ENCODE results near the gene THSD4.

The THSD4 gene

GRCh38 chr15:71679793-71680353 is 564.6 kb downstream of the THSD4 start:
- DNase-seq, result no peak

GRCh38 chr15:71682001-71682400 is 566.7 kb downstream of the THSD4 start:
- DNase-seq, result no peak

GRCh38 chr15:71683411-71684274 is 568.4 kb downstream of the THSD4 start:
- no peak for DNase-seq

- no peak for DNase-seq
Observed at GRCh38 chr15:71685420-71685993, 570.2 kb downstream of the THSD4 start.

GRCh38 chr15:71686221-71687050 is 571.2 kb downstream of the THSD4 start:
- no peak for DNase-seq

- DNase-seq, result no peak
Observed at GRCh38 chr15:71687902-71688508, 572.7 kb downstream of the THSD4 start.

- DNase-seq, result no peak
Observed at GRCh38 chr15:71688509-71689094, 573.3 kb downstream of the THSD4 start.

GRCh38 chr15:71691081-71691457 is 575.8 kb downstream of the THSD4 start:
- DNase-seq, result no peak

GRCh38 chr15:71691458-71692417 is 576.5 kb downstream of the THSD4 start:
- no peak for DNase-seq

- DNase-seq, result no peak
Observed at GRCh38 chr15:71697236-71697635, 582.0 kb downstream of the THSD4 start.

GRCh38 chr15:71698030-71698429 is 582.8 kb downstream of the THSD4 start:
- no peak for DNase-seq

- no peak for DNase-seq
Observed at GRCh38 chr15:71698742-71699141, 583.5 kb downstream of the THSD4 start.

- no peak for DNase-seq
Observed at GRCh38 chr15:71699977-71700376, 584.7 kb downstream of the THSD4 start.

- DNase-seq, result no peak
Observed at GRCh38 chr15:71701808-71702207, 586.5 kb downstream of the THSD4 start.

- no peak for DNase-seq
Observed at GRCh38 chr15:71702496-71702895, 587.2 kb downstream of the THSD4 start.

- no peak for DNase-seq
Observed at GRCh38 chr15:71705151-71705550, 589.9 kb downstream of the THSD4 start.

- DNase-seq, result no peak
Observed at GRCh38 chr15:71706461-71707229, 591.4 kb downstream of the THSD4 start.

GRCh38 chr15:71707230-71708050 is 592.2 kb downstream of the THSD4 start:
- DNase-seq, result no peak

- DNase-seq, result no peak
Observed at GRCh38 chr15:71708051-71708429, 592.8 kb downstream of the THSD4 start.
